Neuronal stem cell (in vitro differentiated cells): ENCODE data around the gene ARRDC3. TPM values are rescaled to one million over a fixed set of nuclear protein-coding genes. Genes with fewer than 3 reads are reported as not detected.

Experiments
- DNase-seq: peaks from one replicate; pipeline ENCODE4 v3.0.0-alpha.2; 2013; ENCODE audit warnings: low spot score
- H2AFZ ChIP-seq: one replicate; pipeline ENCODE4 v1.6.1; 2013; ENCODE audit warnings: mild to moderate bottlenecking, low read length, inconsistent platforms
- H2AK5ac ChIP-seq: 2 replicates; pipeline ENCODE4 v1.6.1; 2013; ENCODE audit warnings: low read depth, mild to moderate bottlenecking, inconsistent platforms, low read length, moderate library complexity, mixed read lengths
- H2BK120ac ChIP-seq: 2 replicates; pipeline ENCODE4 v1.6.1; 2013; ENCODE audit warnings: low read depth, mild to moderate bottlenecking, inconsistent platforms, low read length, moderate library complexity, mixed read lengths
- H2BK12ac ChIP-seq: one replicate; pipeline ENCODE4 v1.6.1; 2013; ENCODE audit warnings: low read length, inconsistent platforms
- H2BK15ac ChIP-seq: 2 replicates; pipeline ENCODE4 v1.6.1; 2013; ENCODE audit warnings: mild to moderate bottlenecking, low read length, inconsistent platforms, mixed read lengths
- H2BK5ac ChIP-seq: one replicate; pipeline ENCODE4 v1.6.1; 2013; ENCODE audit warnings: inconsistent platforms, mild to moderate bottlenecking, low read length, moderate library complexity
- H3K14ac ChIP-seq: one replicate; pipeline ENCODE4 v1.6.1; 2013; ENCODE audit warnings: low read length, inconsistent platforms
- H3K18ac ChIP-seq: 2 replicates; pipeline ENCODE4 v1.6.1; 2013; ENCODE audit warnings: low read length, inconsistent platforms
- H3K23ac ChIP-seq: 2 replicates; pipeline ENCODE4 v1.6.1; 2013; ENCODE audit warnings: low read depth, mild to moderate bottlenecking, mixed read lengths, low read length, inconsistent platforms; ENCODE audit not compliant: poor library complexity
- H3K27ac ChIP-seq: replicated peaks from 3 replicates; pipeline ENCODE4 v1.5.1; 2013; ENCODE audit warnings: low read length, inconsistent platforms
- H3K27me3 ChIP-seq, 3 experiments: 2 replicates each; pipeline ENCODE4 v1.6.1; 2013; ENCODE audit warnings: low read length in 3 of 3, mild to moderate bottlenecking in 2 of 3, inconsistent platforms in 1 of 3, low read depth in 1 of 3, mixed read lengths in 1 of 3, moderate library complexity in 1 of 3; ENCODE audit not compliant: control insufficient read depth in 3 of 3, insufficient read depth in 3 of 3
- H3K36me3 ChIP-seq, 2 donors: replicated peaks in 1 of 2; 2 replicates each; pipeline ENCODE4 v1.6.1; 2013; ENCODE audit warnings: low read length in 2 of 2; ENCODE audit not compliant: control insufficient read depth in 2 of 2, insufficient read depth in 2 of 2
- H3K4ac ChIP-seq: 2 replicates; pipeline ENCODE4 v1.6.1; 2013; ENCODE audit warnings: inconsistent platforms, mild to moderate bottlenecking, low read length, moderate library complexity
- H3K4me1 ChIP-seq, 2 donors: 1 replicate in 1 of 2; 2 replicates in 1 of 2; pipeline ENCODE4 v1.6.1; 2013; ENCODE audit warnings: low read length in 2 of 2, low read depth in 1 of 2; ENCODE audit not compliant: control insufficient read depth in 2 of 2, insufficient read depth in 1 of 2
- H3K4me2 ChIP-seq: one replicate; pipeline ENCODE4 v1.6.1; 2013; ENCODE audit warnings: mild to moderate bottlenecking, low read length, inconsistent platforms; ENCODE audit not compliant: insufficient read depth, poor library complexity, severe bottlenecking
- H3K4me3 ChIP-seq, 2 donors: 2 replicates each; pipeline ENCODE4 v1.5.1; 2013; ENCODE audit warnings: low read length in 2 of 2, mild to moderate bottlenecking in 2 of 2, inconsistent platforms in 1 of 2, moderate library complexity in 1 of 2
- H3K79me1 ChIP-seq: one replicate; pipeline ENCODE4 v1.6.1; 2013; ENCODE audit warnings: low read depth, mild to moderate bottlenecking, inconsistent platforms, low read length, moderate library complexity
- H3K9ac ChIP-seq: one replicate; pipeline ENCODE4 v1.6.1; 2013; ENCODE audit warnings: mild to moderate bottlenecking, low read depth, low read length, inconsistent platforms; ENCODE audit not compliant: poor library complexity
- H3K9me3 ChIP-seq, 2 donors: replicated peaks in 1 of 2; 2 replicates each; pipeline versions ENCODE3 to v1.6.1; 2013; ENCODE audit warnings: low read length in 2 of 2, mild to moderate bottlenecking in 2 of 2, inconsistent platforms in 1 of 2, low read depth in 1 of 2, mixed read lengths in 1 of 2, moderate library complexity in 1 of 2; ENCODE audit not compliant: control insufficient read depth in 2 of 2, insufficient read depth in 1 of 2
- H4K8ac ChIP-seq: one replicate; pipeline ENCODE4 v1.6.1; 2013; ENCODE audit warnings: low read depth, mild to moderate bottlenecking, inconsistent platforms, low read length, moderate library complexity
- H4K91ac ChIP-seq: one replicate; pipeline ENCODE4 v1.6.1; 2013; ENCODE audit warnings: low read length, low read depth, mild to moderate bottlenecking, inconsistent platforms; ENCODE audit not compliant: poor library complexity
- WGBS, 2 donors: extraction: QIAGEN DNeasy Blood & Tissue Kit; methylation state at CpG; one replicate each; pipeline ENCODE4 v1.1.7; 2013; ENCODE audit warnings: missing lambda C conversion rate in 2 of 2, mixed read lengths in 1 of 2; ENCODE audit not compliant: insufficient read length in 2 of 2, insufficient replicate concordance in 1 of 2; ENCODE audit errors: extremely low coverage in 2 of 2; 5-methylcytosine and 5-hydroxymethylcytosine counted together
- polyA plus RNA-seq, 2 experiments: library from polyadenylated mRNA; stranded (reverse); fragments of 200-250 nt; gene quantifications; one replicate each; pipeline ENCODE4 v1.2.3, GENCODE V29; 2013

Gene ARRDC3
- 24.6 TPM for polyA plus RNA-seq (2013, experiment 1 of 2)
- polyA plus RNA-seq (2013, experiment 2 of 2), result 27.1 TPM

GRCh38 chr5:91383027-91383955 is at the start of gene ARRDC3:
Gene ARRDC3, minus strand, starts transcription at chr5:91383317. Its CDS starts 225 bp downstream, at chr5:91383092.
- Histone ChIP-seq H3K18ac (peak within 1 kb of the TSS; percentile 76), H3K27ac (peak within 1 kb of the TSS; percentile 85), H3K23ac (peak within 1 kb of the TSS; percentile 26), H3K79me1 (no peaks in the 10 kb centered on the region), H2BK120ac (no peak within 1 kb of the TSS), H3K4me3 (peak within 1 kb of the TSS; percentile 76 to 87), H3K9ac (peak within 1 kb of the TSS; percentile 82), H4K8ac (no peak within 1 kb of the TSS), H2AK5ac (no peak within 1 kb of the TSS), H2AFZ (peak within 1 kb of the TSS; percentile 36), H2BK5ac (peak within 1 kb of the TSS; percentile 44), H3K4me2 (peak within 1 kb of the TSS; percentile 69), H4K91ac (no peak within 1 kb of the TSS), H3K36me3 (peaks cover 0 to 28% of the 10 kb centered on the region in 2 donors), H3K4ac (no peak within 1 kb of the TSS), H2BK15ac (no peak within 1 kb of the TSS), H3K14ac (no peak within 1 kb of the TSS), H3K9me3 (no peaks in the 10 kb centered on the region), H3K27me3 (no peaks in the 10 kb centered on the region), H3K4me1 (no peaks in the 10 kb centered on the region), H2BK12ac (no peak within 1 kb of the TSS)
- WGBS, 2 donors, result no CpG with 5 or more reads among the region's 49 CpGs
- DNase-seq, result peak; percentile 93

- Histone ChIP-seq H3K14ac (no peak overlapping the region), H4K8ac (no peak overlapping the region), H3K18ac (no peak overlapping the region), H3K27me3 (no peaks in the 10 kb centered on the region), H3K4me3 (no peak overlapping the region), H3K9ac (no peak overlapping the region), H3K9me3 (no peaks in the 10 kb centered on the region), H4K91ac (no peak overlapping the region), H3K4me2 (no peak overlapping the region), H3K4me1 (no peaks in the 10 kb centered on the region), H3K4ac (no peak overlapping the region), H2AK5ac (no peak overlapping the region), H3K36me3 (no peaks in the 10 kb centered on the region), H3K27ac (no peak overlapping the region), H2AFZ (no peak overlapping the region), H2BK15ac (no peak overlapping the region), H2BK120ac (no peak overlapping the region), H2BK5ac (no peak overlapping the region), H3K79me1 (no peaks in the 10 kb centered on the region), H2BK12ac (no peak overlapping the region), H3K23ac (no peak overlapping the region)
- no peak for DNase-seq
Measured at GRCh38 chr5:91430949-91431348, 47.8 kb upstream of the ARRDC3 start.

- no peak overlapping the region for H2BK120ac ChIP-seq
- no peak overlapping the region for H3K9ac ChIP-seq
- no peak overlapping the region for H2AFZ ChIP-seq
- H3K4me1 ChIP-seq, result no peaks in the 10 kb centered on the region
- no peak overlapping the region for H2BK15ac ChIP-seq
- H3K9me3 ChIP-seq, result no peaks in the 10 kb centered on the region
- H4K91ac ChIP-seq, result no peak overlapping the region
- no peak overlapping the region for H4K8ac ChIP-seq
- no CpG with 5 or more reads among the region's 2 CpGs for WGBS, 2 donors
- no peak overlapping the region for H3K14ac ChIP-seq
- H2BK12ac ChIP-seq, result no peak overlapping the region
- H3K27ac ChIP-seq, result no peak overlapping the region
- no peak overlapping the region for H3K18ac ChIP-seq
- H3K79me1 ChIP-seq, result no peaks in the 10 kb centered on the region
- no peak overlapping the region for H3K23ac ChIP-seq
- H3K4me3 ChIP-seq, result no peak overlapping the region
- no peak overlapping the region for H2AK5ac ChIP-seq
- H3K4me2 ChIP-seq, result no peak overlapping the region
- DNase-seq, result no peak
- H3K27me3 ChIP-seq, result no peaks in the 10 kb centered on the region
- no peak overlapping the region for H3K4ac ChIP-seq
- no peaks in the 10 kb centered on the region for H3K36me3 ChIP-seq
- no peak overlapping the region for H2BK5ac ChIP-seq
Measured at GRCh38 chr5:91424638-91425436, 41.7 kb upstream of the ARRDC3 start.

GRCh38 chr5:91423871-91424270 is 40.8 kb upstream of the ARRDC3 start:
- H3K4me3 ChIP-seq, result no peak overlapping the region
- H3K4ac ChIP-seq, result no peak overlapping the region
- no peak overlapping the region for H3K14ac ChIP-seq
- H2AFZ ChIP-seq, result no peak overlapping the region
- no peak for DNase-seq
- no peak overlapping the region for H2BK5ac ChIP-seq
- H2BK12ac ChIP-seq, result no peak overlapping the region
- no peak overlapping the region for H3K27ac ChIP-seq
- no peak overlapping the region for H3K9ac ChIP-seq
- H4K8ac ChIP-seq, result no peak overlapping the region
- H3K18ac ChIP-seq, result no peak overlapping the region
- H3K4me1 ChIP-seq, result no peaks in the 10 kb centered on the region
- H3K9me3 ChIP-seq, result no peaks in the 10 kb centered on the region
- H4K91ac ChIP-seq, result no peak overlapping the region
- no peak overlapping the region for H3K4me2 ChIP-seq
- H3K23ac ChIP-seq, result no peak overlapping the region
- H2BK120ac ChIP-seq, result no peak overlapping the region
- no peak overlapping the region for H2AK5ac ChIP-seq
- H2BK15ac ChIP-seq, result no peak overlapping the region
- H3K36me3 ChIP-seq, result no peaks in the 10 kb centered on the region
- H3K79me1 ChIP-seq, result no peaks in the 10 kb centered on the region
- no peaks in the 10 kb centered on the region for H3K27me3 ChIP-seq
- WGBS, 2 donors, result no CpG with 5 or more reads among the region's 2 CpGs
